Cardiac fibroblast (primary cell): ENCODE measurements around the gene DPYSL3.
A peak's percentile ranks its signal among the peaks of the same experiment; 100 is the strongest.

ENCODE experiments used
- DNase-seq, 2 donors: peaks; one replicate each; pipeline versions ENCODE4 v3.0.0 to v3.0.0-alpha.2; 2010; ENCODE audit warnings: low read depth in 2 of 2
- H3K4me3 ChIP-seq, 2 donors: replicated peaks in 1 of 2; 1 replicate in 1 of 2; 2 replicates in 1 of 2; pipeline ENCODE4 v1.5.1; 2011; ENCODE audit warnings: low read depth in 2 of 2, low read length in 2 of 2, mild to moderate bottlenecking in 2 of 2, moderate library complexity in 1 of 2
- CTCF ChIP-seq: IDR thresholded peaks from one replicate; pipeline ENCODE4 v1.5.1; 2011; ENCODE audit warnings: low read depth, mild to moderate bottlenecking, low read length, inconsistent platforms

Gene DPYSL3

DNA sequence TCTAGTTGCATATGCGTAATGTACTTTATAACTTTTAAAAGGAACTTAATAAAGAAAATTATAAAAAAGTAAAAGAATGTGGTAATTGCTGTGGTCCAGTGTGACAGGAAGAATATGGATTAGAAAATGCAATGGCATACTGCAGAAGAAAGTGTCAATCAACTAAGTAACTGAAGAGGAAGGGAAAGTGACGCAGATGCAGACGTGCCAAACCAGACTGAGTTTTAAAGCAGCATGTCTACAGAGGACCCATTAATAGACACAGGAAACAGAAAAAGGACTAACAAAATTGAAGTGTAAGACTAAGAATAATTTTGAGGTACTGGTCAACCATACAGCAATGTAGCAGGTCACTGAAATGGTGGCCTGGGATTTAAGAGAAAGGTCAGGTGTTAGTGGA is 73.3 kb downstream of the DPYSL3 start:
- no peak for TF ChIP-seq CTCF
- DNase-seq: no peak
- no peak overlapping the region for H3K4me3 ChIP-seq

GRCh38 chr5:147434049-147434448 is 75.8 kb downstream of the DPYSL3 start:
- H3K4me3 ChIP-seq: no peak overlapping the region
- TF ChIP-seq CTCF: no peak
- DNase-seq: no peak

GRCh38 chr5:147432323-147432722 is 77.5 kb downstream of the DPYSL3 start:
- no peak for TF ChIP-seq CTCF
- no peak overlapping the region for H3K4me3 ChIP-seq
- DNase-seq: no peak

- no peak overlapping the region for H3K4me3 ChIP-seq
- no peak for DNase-seq
- TF ChIP-seq CTCF: no peak
Observed at GRCh38 chr5:147431586-147431985, 78.3 kb downstream of the DPYSL3 start.

GRCh38 chr5:147430628-147431027 is 79.2 kb downstream of the DPYSL3 start:
- no peak for DNase-seq
- H3K4me3 ChIP-seq: no peak overlapping the region
- no peak for TF ChIP-seq CTCF

GRCh38 chr5:147427521-147428401 is 82.1 kb downstream of the DPYSL3 start:
- no peak for TF ChIP-seq CTCF
- peak; percentile 64 to 72 for DNase-seq
- no peak overlapping the region for H3K4me3 ChIP-seq
